NB4 (cell line): ENCODE measurements around the gene CDHR3.
"Not testable (repeated sequence)": the region's sequence is repeated elsewhere in the genome, so short reads cannot be mapped to it uniquely, and the experiment has no call there.

Experiments used
- POLR2A ChIP-seq: IDR thresholded peaks from 2 replicates; pipeline ENCODE4 v1.6.1; 2011; ENCODE audit warnings: mild to moderate bottlenecking; ENCODE audit not compliant: insufficient read length; ENCODE audit errors: extremely low read depth
- TF ChIP-seq, protein P1 (sequence below): IDR thresholded peaks from one replicate; pipeline ENCODE4 v1.5.1; 2012; ENCODE audit warnings: low read depth, low read length

DNA sequence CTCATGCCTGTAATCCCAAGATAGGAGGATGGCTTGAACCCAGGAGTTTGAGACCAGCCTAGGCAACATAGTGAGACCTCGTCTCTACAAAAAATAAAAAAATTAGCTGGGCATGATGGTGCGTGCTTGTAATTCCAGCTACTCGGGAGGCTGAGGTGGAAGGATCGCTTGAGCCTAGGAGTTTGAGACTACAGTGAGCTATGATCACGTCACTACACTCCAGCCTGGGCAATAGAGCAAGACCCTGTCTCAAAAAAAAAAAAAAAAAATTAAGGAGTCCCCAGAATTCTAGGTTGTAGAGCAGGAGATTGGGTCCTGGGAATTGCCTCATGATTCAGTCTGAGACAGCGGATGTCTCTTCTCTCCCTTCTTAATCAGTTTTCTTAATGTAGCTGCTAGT lies 21.7 kb downstream of the CDHR3 start:
- TF ChIP-seq, protein P1, sequence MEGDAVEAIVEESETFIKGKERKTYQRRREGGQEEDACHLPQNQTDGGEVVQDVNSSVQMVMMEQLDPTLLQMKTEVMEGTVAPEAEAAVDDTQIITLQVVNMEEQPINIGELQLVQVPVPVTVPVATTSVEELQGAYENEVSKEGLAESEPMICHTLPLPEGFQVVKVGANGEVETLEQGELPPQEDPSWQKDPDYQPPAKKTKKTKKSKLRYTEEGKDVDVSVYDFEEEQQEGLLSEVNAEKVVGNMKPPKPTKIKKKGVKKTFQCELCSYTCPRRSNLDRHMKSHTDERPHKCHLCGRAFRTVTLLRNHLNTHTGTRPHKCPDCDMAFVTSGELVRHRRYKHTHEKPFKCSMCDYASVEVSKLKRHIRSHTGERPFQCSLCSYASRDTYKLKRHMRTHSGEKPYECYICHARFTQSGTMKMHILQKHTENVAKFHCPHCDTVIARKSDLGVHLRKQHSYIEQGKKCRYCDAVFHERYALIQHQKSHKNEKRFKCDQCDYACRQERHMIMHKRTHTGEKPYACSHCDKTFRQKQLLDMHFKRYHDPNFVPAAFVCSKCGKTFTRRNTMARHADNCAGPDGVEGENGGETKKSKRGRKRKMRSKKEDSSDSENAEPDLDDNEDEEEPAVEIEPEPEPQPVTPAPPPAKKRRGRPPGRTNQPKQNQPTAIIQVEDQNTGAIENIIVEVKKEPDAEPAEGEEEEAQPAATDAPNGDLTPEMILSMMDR, result not testable (repeated sequence)
- TF ChIP-seq POLR2A, result not testable (repeated sequence)
